Parathyroid adenoma (tissue), 2 donors: ENCODE data around the gene KRT37.
A peak's percentile ranks its signal among the peaks of the same experiment; 100 is the strongest.

Experiments used
- H2AFZ ChIP-seq: fragments of 300-600 bp; sonication (generic); one replicate; pipeline ENCODE4 v1.7.0; 2017; ENCODE audit warnings: antibody characterized with exemption, mild to moderate bottlenecking
- H3K27ac ChIP-seq: fragments of 300-600 bp; sonication (generic); one replicate; pipeline ENCODE4 v1.7.0; 2017
- H3K27me3 ChIP-seq: fragments of 300-600 bp; sonication (generic); one replicate; pipeline ENCODE4 v1.7.0; 2017; ENCODE audit warnings: low read length; ENCODE audit not compliant: control insufficient read depth, insufficient read depth
- H3K36me3 ChIP-seq: fragments of 300-600 bp; sonication (generic); one replicate; pipeline ENCODE4 v1.7.0; 2017; ENCODE audit warnings: low read length; ENCODE audit not compliant: control insufficient read depth, insufficient read depth
- H3K4me1 ChIP-seq: fragments of 300-600 bp; sonication (generic); one replicate; pipeline ENCODE4 v1.7.0; 2017; ENCODE audit warnings: control low read depth
- H3K4me2 ChIP-seq: fragments of 300-600 bp; sonication (generic); one replicate; pipeline ENCODE4 v1.7.0; 2017; ENCODE audit warnings: low read length
- H3K4me3 ChIP-seq: fragments of 300-600 bp; sonication (generic); one replicate; pipeline ENCODE4 v1.7.0; 2017; ENCODE audit warnings: low read depth, low read length
- H3K79me2 ChIP-seq: fragments of 300-600 bp; sonication (generic); one replicate; pipeline ENCODE4 v1.7.0; 2017; ENCODE audit warnings: control low read depth
- H3K9ac ChIP-seq: fragments of 300-600 bp; sonication (generic); one replicate; pipeline ENCODE4 v1.7.0; 2017; ENCODE audit warnings: mild to moderate bottlenecking
- H3K9me3 ChIP-seq: fragments of 300-600 bp; sonication (generic); one replicate; pipeline ENCODE4 v1.7.0; 2017; ENCODE audit warnings: low read length; ENCODE audit not compliant: control insufficient read depth
- CTCF ChIP-seq: fragments of 300-600 bp; sonication (generic); IDR thresholded peaks from one replicate; pipeline ENCODE4 v1.7.0; 2017; ENCODE audit warnings: antibody characterized with exemption, mild to moderate bottlenecking
- donor health status: primary hyperparathyroidism.

Gene KRT37

GRCh38 chr17:41417576-41418015, 6.8 kb downstream of the KRT37 start:
- H3K27me3 ChIP-seq = no peaks in the 10 kb centered on the region
- H3K4me3 ChIP-seq = no peak overlapping the region

GRCh38 chr17:41417127-41417526, 7.3 kb downstream of the KRT37 start:
- H2AFZ ChIP-seq = no peak overlapping the region
- H3K79me2 ChIP-seq = no peaks in the 10 kb centered on the region
- no peak overlapping the region for H3K27ac ChIP-seq
- no peak overlapping the region for H3K4me3 ChIP-seq
- no peaks in the 10 kb centered on the region for H3K4me1 ChIP-seq
- TF ChIP-seq CTCF = no peak
- H3K9ac ChIP-seq = no peak overlapping the region
- H3K27me3 ChIP-seq = no peaks in the 10 kb centered on the region
- H3K9me3 ChIP-seq = no peaks in the 10 kb centered on the region
- H3K36me3 ChIP-seq = no peaks in the 10 kb centered on the region
- H3K4me2 ChIP-seq = no peak overlapping the region

More at GRCh38 chr17:41417576-41418015, 6.8 kb downstream of the KRT37 start:
- Histone ChIP-seq H3K79me2 (no peaks in the 10 kb centered on the region), H3K27ac (no peak overlapping the region), H2AFZ (no peak overlapping the region), H3K9me3 (no peaks in the 10 kb centered on the region), H3K9ac (no peak overlapping the region), H3K36me3 (no peaks in the 10 kb centered on the region), H3K4me2 (no peak overlapping the region), H3K4me1 (no peaks in the 10 kb centered on the region)
- peak; percentile 23 for TF ChIP-seq CTCF

GRCh38 chr17:41416479-41416878, 7.9 kb downstream of the KRT37 start:
- Histone ChIP-seq H3K36me3 (no peaks in the 10 kb centered on the region), H2AFZ (no peak overlapping the region), H3K4me2 (no peak overlapping the region), H3K79me2 (no peaks in the 10 kb centered on the region), H3K9ac (no peak overlapping the region), H3K27me3 (no peaks in the 10 kb centered on the region), H3K27ac (no peak overlapping the region), H3K4me1 (no peaks in the 10 kb centered on the region), H3K9me3 (no peaks in the 10 kb centered on the region), H3K4me3 (no peak overlapping the region)
- TF ChIP-seq CTCF = no peak

GRCh38 chr17:41415833-41416335, 8.5 kb downstream of the KRT37 start:
- Histone ChIP-seq H3K79me2 (no peaks in the 10 kb centered on the region), H3K27ac (no peak overlapping the region), H3K9ac (no peak overlapping the region), H3K4me2 (no peak overlapping the region), H3K4me3 (no peak overlapping the region), H3K27me3 (no peaks in the 10 kb centered on the region), H3K9me3 (no peaks in the 10 kb centered on the region), H3K4me1 (no peaks in the 10 kb centered on the region), H2AFZ (no peak overlapping the region), H3K36me3 (no peaks in the 10 kb centered on the region)
- no peak for TF ChIP-seq CTCF

GRCh38 chr17:41415411-41415810, 9.0 kb downstream of the KRT37 start:
- Histone ChIP-seq H3K4me1 (no peaks in the 10 kb centered on the region), H3K9me3 (no peaks in the 10 kb centered on the region), H3K79me2 (no peaks in the 10 kb centered on the region), H3K27ac (no peak overlapping the region), H3K4me3 (no peak overlapping the region), H3K27me3 (no peaks in the 10 kb centered on the region), H2AFZ (no peak overlapping the region), H3K4me2 (no peak overlapping the region), H3K9ac (no peak overlapping the region), H3K36me3 (no peaks in the 10 kb centered on the region)
- TF ChIP-seq CTCF = no peak
